B cell (primary cell): ENCODE results near the gene TMC5. TPM values are rescaled to one million over a fixed set of nuclear protein-coding genes. Genes with fewer than 3 reads are reported as not detected.

Experiments used
- ATAC-seq: fragments of 200-7000 bp; cut with Tn5 transposase; one replicate; pipeline ENCODE4 v1.10.0; 2021; ENCODE audit warnings: low read depth, mild to moderate bottlenecking, moderate number of reproducible peaks, moderate library complexity
- CTCF ChIA-PET: fragments of 350-600 bp; sonication (Branson Sonifier 250); formaldehyde crosslinking; loops from one replicate; lab custom pipeline; 2021; ENCODE audit warnings: antibody characterized with exemption, inconsistent platforms; lab: Charles Lee
- POLR2A ChIA-PET: fragments of 350-600 bp; sonication (Branson Sonifier 250); formaldehyde crosslinking; loops from one replicate; lab custom pipeline; 2021; ENCODE audit warnings: antibody characterized with exemption; lab: Charles Lee
- DNase-seq: peaks from one replicate; pipeline ENCODE4 v3.0.0; 2013
- H2AFZ ChIP-seq: 2 replicates; pipeline ENCODE4 v1.6.1; 2012; ENCODE audit warnings: mild to moderate bottlenecking, low read depth, low read length; ENCODE audit not compliant: insufficient read depth, poor library complexity, severe bottlenecking
- H3K27ac ChIP-seq, 2 donors: 1 replicate in 1 of 2; 2 replicates in 1 of 2; pipeline ENCODE4 v1.5.1; 2012 to 2013; ENCODE audit warnings: low read length in 2 of 2, mild to moderate bottlenecking in 2 of 2, moderate library complexity in 1 of 2
- H3K27me3 ChIP-seq, 4 experiments: fragments of 200-600 bp in 1 of 4; sonication (generic) in 1 of 4; replicated peaks in 1 of 4; 1 replicate in 2 of 4; 2 replicates in 2 of 4; pipeline versions ENCODE4 v1.6.1 to v1.7.0; 2013 to 2016; ENCODE audit warnings: low read length in 3 of 4, mild to moderate bottlenecking in 2 of 4, mixed read lengths in 1 of 4, moderate library complexity in 1 of 4; ENCODE audit not compliant: insufficient read depth in 4 of 4, control insufficient read depth in 3 of 4; ENCODE audit errors: control extremely low read depth in 1 of 4
- H3K36me3 ChIP-seq, 2 experiments: replicated peaks in 1 of 2; 1 replicate in 1 of 2; 2 replicates in 1 of 2; pipeline versions ENCODE4 v1.6.1 to v1.7.1; 2013; ENCODE audit warnings: low read length in 1 of 2; ENCODE audit not compliant: insufficient read depth in 2 of 2, control insufficient read depth in 1 of 2; ENCODE audit errors: control extremely low read depth in 1 of 2, extremely low read depth in 1 of 2
- H3K4me1 ChIP-seq, 2 donors: fragments of 200-600 bp in 1 of 2; sonication (generic) in 1 of 2; 1 replicate in 1 of 2; 2 replicates in 1 of 2; pipeline versions ENCODE4 v1.5.1 to v1.6.1; 2013 to 2017; ENCODE audit warnings: low read length in 2 of 2; ENCODE audit not compliant: control insufficient read depth in 2 of 2, insufficient read depth in 2 of 2
- H3K4me2 ChIP-seq: replicated peaks from 2 replicates; pipeline ENCODE3; 2012; ENCODE audit warnings: mild to moderate bottlenecking, low read depth, low read length; ENCODE audit not compliant: poor library complexity, severe bottlenecking
- H3K4me3 ChIP-seq, 5 experiments: fragments of 200-600 bp in 1 of 5; sonication (generic) in 1 of 5; 1 replicate in 3 of 5; 2 replicates in 2 of 5; pipeline versions ENCODE4 v1.5.1 to v1.7.0; 2011 to 2016; ENCODE audit warnings: low read length in 4 of 5, mild to moderate bottlenecking in 4 of 5, low read depth in 2 of 5, control low read depth in 1 of 5, moderate library complexity in 1 of 5; ENCODE audit not compliant: insufficient read depth in 1 of 5; ENCODE audit errors: control extremely low read depth in 1 of 5, extremely low read depth in 1 of 5
- H3K79me2 ChIP-seq: fragments of 200-600 bp; sonication (generic); one replicate; pipeline ENCODE4 v1.6.0; 2016; ENCODE audit warnings: low read length; ENCODE audit not compliant: control insufficient read depth, insufficient read depth
- H3K9ac ChIP-seq: fragments of 200-600 bp; sonication (generic); 2 replicates; pipeline ENCODE4 v1.6.1; 2017; ENCODE audit warnings: mild to moderate bottlenecking, low read length, moderate library complexity
- H3K9me3 ChIP-seq, 3 donors: one replicate each; pipeline versions ENCODE4 v1.6.1 to v1.7.1; 2013; ENCODE audit warnings: low read length in 2 of 3; ENCODE audit not compliant: control insufficient read depth in 2 of 3, insufficient read depth in 1 of 3; ENCODE audit errors: control extremely low read depth in 1 of 3
- H4K20me1 ChIP-seq: 2 replicates; pipeline ENCODE4 v1.6.0; 2012; ENCODE audit warnings: mild to moderate bottlenecking, low read length; ENCODE audit not compliant: insufficient read depth, control insufficient read depth, poor library complexity, severe bottlenecking
- H3K27ac Mint-ChIP-seq: one replicate; pipeline ENCODE4 v1.8.0; 2021; ENCODE audit warnings: mixed read lengths
- H3K27me3 Mint-ChIP-seq: one replicate; pipeline ENCODE4 v1.8.0; 2021; ENCODE audit warnings: mixed read lengths
- H3K4me1 Mint-ChIP-seq: one replicate; pipeline ENCODE4 v1.8.0; 2021; ENCODE audit warnings: mixed read lengths
- H3K4me3 Mint-ChIP-seq: one replicate; pipeline ENCODE4 v1.8.0; 2021; ENCODE audit warnings: mixed read lengths
- H3K9me3 Mint-ChIP-seq: one replicate; pipeline ENCODE4 v1.8.0; 2022; ENCODE audit warnings: mixed read lengths; ENCODE audit not compliant: insufficient read depth
- CTCF ChIP-seq: fragments of 200-600 bp; IDR thresholded peaks from one replicate; pipeline ENCODE4 v1.8.0; 2022; ENCODE audit warnings: antibody characterized with exemption, mild to moderate bottlenecking
- EZH2 ChIP-seq: IDR thresholded peaks from 2 replicates; pipeline ENCODE4 v1.6.1; 2012; ENCODE audit warnings: borderline replicate concordance, low read depth, mild to moderate bottlenecking, moderate library complexity, low read length; ENCODE audit not compliant: insufficient read depth, poor library complexity, severe bottlenecking
- WGBS: methylation state at CpG from one replicate; pipeline ENCODE4 v1.1.5; 2013; ENCODE audit warnings: missing lambda C conversion rate; ENCODE audit not compliant: insufficient coverage; 5-methylcytosine and 5-hydroxymethylcytosine counted together
- intact Hi-C: fragments of 100-400 bp; cut with micrococcal nuclease; formaldehyde crosslinking; loops from one replicate; pipeline ENCODE4 v1.10.0; 2022
- polyA plus RNA-seq: library from polyadenylated mRNA; depleted of rRNA; stranded (reverse); fragments of >200 nt; gene quantifications from 2 replicates; pipeline ENCODE4 v1.2.3, GENCODE V29; 2012
- total RNA-seq, 2 donors: library from RNA; stranded (reverse); fragments of 120-200 nt in 1 of 2; gene quantifications; 1 replicate in 1 of 2; 2 replicates in 1 of 2; pipeline versions ENCODE4 v1.2.3 to v1.2.4, GENCODE V29; 2013 to 2022

TMC5 gene
- total and polyA plus RNA-seq, 2 donors (not counting 1 experiment from before 2014, with no cell fraction given) = not detected

- no peaks in the 10 kb centered on the region for H4K20me1 ChIP-seq
- POLR2A ChIA-PET = no interaction called here
- Mint-ChIP-seq H3K4me1 (peaks cover 12% of the 10 kb centered on the region), H3K27me3 (peaks cover 3% of the 10 kb centered on the region), H3K4me3 (peak overlapping the region; percentile 33), H3K27ac (peak overlapping the region; percentile 21), H3K9me3 (no peaks in the 10 kb centered on the region)
- H3K4me3 ChIP-seq = no peak overlapping the region
- peak overlapping the region; percentile 28 for H2AFZ ChIP-seq
- peaks cover 3 to 15% of the 10 kb centered on the region in 2 donors for H3K4me1 ChIP-seq
- ATAC-seq = no peak
- TF ChIP-seq CTCF = no peak
- TF ChIP-seq EZH2 = no peak
- intact Hi-C loops = no loop called here
- DNase-seq = peak; percentile 5
- H3K79me2 ChIP-seq = no peaks in the 10 kb centered on the region
- no peaks in the 10 kb centered on the region for H3K9me3 ChIP-seq
- H3K36me3 ChIP-seq = no peaks in the 10 kb centered on the region
- no peaks in the 10 kb centered on the region for H3K27me3 ChIP-seq
- H3K27ac ChIP-seq = no peak overlapping the region
- no peak overlapping the region for H3K9ac ChIP-seq
- H3K4me2 ChIP-seq = no peak overlapping the region
- WGBS = 71% methylated on average over 1 of the region's 4 CpGs
- CTCF ChIA-PET = interaction anchor here (0.8 kb wide), 1 partner anchor 19 kb away, joined by 3 read pairs; no protein-coding TSS in a partner anchor
Observed at GRCh38 chr16:19437280-19437679, 19.6 kb downstream of the TMC5 start.

DNA sequence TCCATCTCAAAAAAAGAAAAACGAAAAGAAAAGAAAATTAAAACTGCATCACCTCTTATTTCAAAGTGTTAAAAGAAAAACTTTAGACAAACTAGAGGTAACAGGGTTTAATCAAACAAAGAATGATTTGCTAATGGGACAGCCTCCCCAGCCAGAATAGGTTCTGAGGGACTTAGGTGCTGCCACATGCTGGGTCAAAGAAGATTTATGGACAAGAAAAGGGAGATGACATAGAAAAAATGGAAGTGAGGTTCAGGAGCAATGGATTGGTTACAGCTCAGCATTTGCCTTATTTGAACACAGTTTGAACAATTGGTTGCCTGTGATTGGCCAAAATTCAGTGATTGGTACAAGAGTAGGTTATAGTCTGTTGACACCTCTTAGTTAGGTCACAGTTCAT lies 21.1 kb downstream of the TMC5 start:
- no peak overlapping the region for H3K4me3 ChIP-seq
- no peak overlapping the region for H3K4me2 ChIP-seq
- H3K9me3 ChIP-seq = no peaks in the 10 kb centered on the region
- no peak overlapping the region for H3K27ac ChIP-seq
- no CpG with 5 or more reads among the region's 1 CpG for WGBS
- H4K20me1 ChIP-seq = no peaks in the 10 kb centered on the region
- H3K4me1 ChIP-seq = peaks cover 3 to 15% of the 10 kb centered on the region in 2 donors
- no peaks in the 10 kb centered on the region for H3K79me2 ChIP-seq
- DNase-seq (no peak), ATAC-seq (no peak)
- H3K27ac Mint-ChIP-seq = no peak overlapping the region
- CTCF ChIA-PET = no interaction called here
- H3K4me3 Mint-ChIP-seq = no peak overlapping the region
- POLR2A ChIA-PET = no interaction called here
- H3K36me3 ChIP-seq = no peaks in the 10 kb centered on the region
- no peaks in the 10 kb centered on the region for H3K27me3 ChIP-seq
- intact Hi-C loops = no loop called here
- TF ChIP-seq CTCF = no peak
- TF ChIP-seq EZH2 = no peak
- no peak overlapping the region for H2AFZ ChIP-seq
- no peak overlapping the region for H3K9ac ChIP-seq
- H3K27me3 Mint-ChIP-seq = peaks cover 15% of the 10 kb centered on the region
- H3K9me3 Mint-ChIP-seq = peaks cover 3% of the 10 kb centered on the region
- peaks cover 12% of the 10 kb centered on the region for H3K4me1 Mint-ChIP-seq
